ENCODE results near the gene TCEAL8. TPM values are rescaled to one million over a fixed set of nuclear protein-coding genes. Genes with fewer than 3 reads are reported as not detected.

The TCEAL8 gene
- total RNA-seq, 1 experiment from 2014 or later, result 48.9 TPM

- no peak for DNase-seq (ENCODE audit: low read depth)
Observed at GRCh38 chrX:103215425-103215991, 39.4 kb downstream of the TCEAL8 start.

GRCh38 chrX:103214870-103215424, 40.0 kb downstream of the TCEAL8 start, which contains the start of gene BEX4:
Gene BEX4 (plus strand): TSS chrX:103215108. CDS start chrX:103216154, 1,046 bp downstream.
- DNase-seq (ENCODE audit: low read depth), result no peak

- no peak for DNase-seq (ENCODE audit: low read depth)
Observed at GRCh38 chrX:103212749-103213457, 42.1 kb downstream of the TCEAL8 start.

GRCh38 chrX:103211012-103211715, 43.8 kb downstream of the TCEAL8 start:
- no peak for DNase-seq (ENCODE audit: low read depth)

- DNase-seq (ENCODE audit: low read depth), result no peak
Observed at GRCh38 chrX:103210056-103210455, 44.9 kb downstream of the TCEAL8 start.

Other genes with a start within 250 kb of the TCEAL8 start
- 112 and 123 TPM in 2 replicates for gene BEX1, start 191.0 kb downstream of the TCEAL8 start, total RNA-seq (2014; rRNA removed; shearing (Covaris generic))
- 0.85 and 1.1 TPM in 2 replicates for gene NXF3, start 162.0 kb downstream of the TCEAL8 start, total RNA-seq (2014; rRNA removed; shearing (Covaris generic))
- 0.90 TPM in 1 of 2 replicates, not detected in the other for gene BEX4, start 40.0 kb downstream of the TCEAL8 start, total RNA-seq (2014; rRNA removed; shearing (Covaris generic))
- gene TCEAL5, start 21.6 kb upstream of the TCEAL8 start, total RNA-seq (2014; rRNA removed; shearing (Covaris generic)), result not detected in 2 replicates
- 2.0 and 2.9 TPM in 2 replicates for gene BEX2, start 55.8 kb upstream of the TCEAL8 start, total RNA-seq (2014; rRNA removed; shearing (Covaris generic))
- gene TCEAL7, start 75.1 kb upstream of the TCEAL8 start, total RNA-seq (2014; rRNA removed; shearing (Covaris generic)), result not detected in 2 replicates
- 40.8 and 43.8 TPM in 2 replicates for gene TCEAL9, start 101.4 kb upstream of the TCEAL8 start, total RNA-seq (2014; rRNA removed; shearing (Covaris generic))
- 198 and 210 TPM in 2 replicates for gene BEX3, start 121.4 kb upstream of the TCEAL8 start, total RNA-seq (2014; rRNA removed; shearing (Covaris generic))